Measurements from ENCODE around the gene CACNA1F. TPM values are rescaled to one million over a fixed set of nuclear protein-coding genes. Genes with fewer than 3 reads are reported as not detected.
A peak's percentile ranks its signal among the peaks of the same experiment; 100 is the strongest.

CACNA1F gene
- total RNA-seq, 1 experiment from 2014 or later = not detected

DNA sequence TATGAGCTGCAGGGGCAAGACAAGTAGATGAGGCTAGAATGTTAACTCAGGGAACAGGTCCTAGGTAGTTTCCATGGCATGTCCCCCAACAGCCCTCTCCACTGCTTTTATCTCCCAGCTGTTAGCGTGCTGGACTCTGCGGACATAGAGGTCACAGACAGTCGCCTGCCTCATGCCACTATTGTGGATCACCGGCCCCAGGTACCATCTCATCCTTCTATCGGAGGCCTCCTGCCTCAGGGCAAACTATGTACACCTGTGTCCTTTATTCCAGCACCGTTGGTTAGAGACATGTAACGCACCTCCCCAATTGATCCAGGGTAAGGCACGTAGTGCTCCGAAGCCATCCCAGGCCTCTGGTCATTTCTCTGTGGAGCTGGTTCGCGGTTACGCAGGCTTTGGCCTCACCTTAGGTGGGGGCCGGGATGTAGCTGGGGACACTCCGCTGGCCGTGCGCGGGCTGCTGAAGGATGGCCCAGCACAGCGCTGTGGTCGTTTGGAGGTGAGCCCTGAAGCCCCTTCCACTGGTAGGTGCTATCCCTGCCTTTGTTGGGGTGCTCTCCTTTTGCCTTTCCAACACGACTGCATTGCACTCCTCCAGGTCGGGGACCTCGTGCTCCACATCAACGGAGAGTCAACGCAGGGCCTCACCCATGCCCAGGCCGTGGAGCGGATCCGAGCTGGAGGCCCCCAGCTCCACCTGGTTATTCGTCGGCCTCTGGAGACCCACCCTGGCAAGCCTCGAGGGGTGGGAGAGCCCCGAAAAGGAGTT, 68.4 kb downstream of the CACNA1F start:
- TF ChIP-seq, protein P1, sequence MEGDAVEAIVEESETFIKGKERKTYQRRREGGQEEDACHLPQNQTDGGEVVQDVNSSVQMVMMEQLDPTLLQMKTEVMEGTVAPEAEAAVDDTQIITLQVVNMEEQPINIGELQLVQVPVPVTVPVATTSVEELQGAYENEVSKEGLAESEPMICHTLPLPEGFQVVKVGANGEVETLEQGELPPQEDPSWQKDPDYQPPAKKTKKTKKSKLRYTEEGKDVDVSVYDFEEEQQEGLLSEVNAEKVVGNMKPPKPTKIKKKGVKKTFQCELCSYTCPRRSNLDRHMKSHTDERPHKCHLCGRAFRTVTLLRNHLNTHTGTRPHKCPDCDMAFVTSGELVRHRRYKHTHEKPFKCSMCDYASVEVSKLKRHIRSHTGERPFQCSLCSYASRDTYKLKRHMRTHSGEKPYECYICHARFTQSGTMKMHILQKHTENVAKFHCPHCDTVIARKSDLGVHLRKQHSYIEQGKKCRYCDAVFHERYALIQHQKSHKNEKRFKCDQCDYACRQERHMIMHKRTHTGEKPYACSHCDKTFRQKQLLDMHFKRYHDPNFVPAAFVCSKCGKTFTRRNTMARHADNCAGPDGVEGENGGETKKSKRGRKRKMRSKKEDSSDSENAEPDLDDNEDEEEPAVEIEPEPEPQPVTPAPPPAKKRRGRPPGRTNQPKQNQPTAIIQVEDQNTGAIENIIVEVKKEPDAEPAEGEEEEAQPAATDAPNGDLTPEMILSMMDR (conservative IDR thresholded peaks at IDR 0.05; ENCODE audit: low read depth, low read length) = no peak
- TF ChIP-seq EZH2 (IDR thresholded peaks at IDR 0.05; ENCODE audit: borderline replicate concordance, low read depth, low read length, poor library complexity, severe bottlenecking) = no peak
- Histone ChIP-seq H3K27me3 (replicated peaks; ENCODE audit: insufficient read depth, low read depth, low read length, poor library complexity) (no peaks in the 10 kb centered on the region), H3K9me3 (ENCODE audit: low read depth, low read length, poor library complexity, severe bottlenecking) (no peaks in the 10 kb centered on the region), H3K36me3 (ENCODE audit: insufficient read depth, low read length, poor library complexity, severe bottlenecking) (no peaks in the 10 kb centered on the region), H3K4me3 (ENCODE audit: low read depth, low read length, poor library complexity, severe bottlenecking) (no peak overlapping the region), H3K4me1 (ENCODE audit: insufficient read depth, low read length, poor library complexity, severe bottlenecking) (peaks cover 6% of the 10 kb centered on the region), H3K27ac (ENCODE audit: low read depth, low read length, poor library complexity, severe bottlenecking) (no peak overlapping the region)
- POLR2A ChIA-PET (ENCODE audit: low non-redundant PET) = no interaction called here
- no peak for DNase-seq (ENCODE audit: low spot score)
- CTCF ChIA-PET = interaction anchor here (0.9 kb wide), 1 partner anchor 9 kb away, joined by 3 read pairs; no protein-coding TSS in a partner anchor
- intact Hi-C loops (cut with micrococcal nuclease; ENCODE audit: unreplicated experiment) = no loop called here
- no TSS peak for BruUV-seq (replicated peaks)

DNA sequence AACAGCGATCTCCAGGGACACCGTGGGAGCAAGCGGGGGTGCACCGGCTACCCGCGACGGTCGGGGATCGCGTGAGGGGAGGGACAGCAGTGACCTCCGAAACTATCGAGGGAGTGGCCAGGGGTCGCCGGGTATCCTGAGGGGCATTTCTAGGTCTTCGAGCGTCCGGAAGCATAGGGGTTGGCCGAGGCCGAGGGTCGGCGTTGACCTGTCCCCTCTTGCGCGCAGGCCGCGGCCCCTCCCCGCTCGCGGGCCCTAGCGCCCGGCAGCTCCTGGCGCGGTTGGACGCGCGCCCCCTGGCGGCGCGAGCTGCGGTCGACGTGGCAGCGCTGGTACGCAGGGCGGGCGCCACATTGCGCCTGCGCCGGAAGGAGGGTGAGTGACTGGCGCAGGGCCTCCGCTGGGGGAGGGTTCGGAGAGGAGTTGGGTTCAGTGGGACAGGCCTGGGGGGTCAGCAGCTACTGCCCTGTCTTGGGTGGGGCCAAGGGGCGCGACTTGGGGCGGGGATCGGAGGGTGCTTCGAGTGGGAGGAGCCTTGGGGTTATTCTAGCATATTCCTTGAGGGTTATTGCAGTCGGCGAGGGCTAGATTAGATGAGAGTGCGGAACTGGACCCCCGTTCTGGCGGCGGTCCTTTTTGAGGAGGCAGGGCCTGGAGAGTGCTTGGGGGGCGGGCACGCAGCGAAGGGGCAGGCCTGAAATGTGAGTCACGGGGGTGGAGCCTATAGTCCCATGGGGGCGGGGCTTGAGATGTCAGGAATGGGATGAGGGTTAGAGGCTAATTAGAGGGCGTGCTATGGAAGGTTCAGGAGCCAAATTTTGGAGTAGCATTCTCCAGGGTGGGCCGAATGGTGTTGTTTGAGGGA, 69.4 kb downstream of the CACNA1F start:
- H3K4me1 ChIP-seq (ENCODE audit: insufficient read depth, low read length, poor library complexity, severe bottlenecking) = peaks cover 6% of the 10 kb centered on the region
- no TSS peak for BruUV-seq (replicated peaks)
- no peaks in the 10 kb centered on the region for H3K27me3 ChIP-seq (replicated peaks; ENCODE audit: insufficient read depth, low read depth, low read length, poor library complexity)
- DNase-seq (ENCODE audit: low spot score) = peak; percentile 81
- peak overlapping the region; percentile 40 for H3K4me3 ChIP-seq (ENCODE audit: low read depth, low read length, poor library complexity, severe bottlenecking)
- no peak for TF ChIP-seq EZH2 (IDR thresholded peaks at IDR 0.05; ENCODE audit: borderline replicate concordance, low read depth, low read length, poor library complexity, severe bottlenecking)
- TF ChIP-seq, protein P1 (conservative IDR thresholded peaks at IDR 0.05; ENCODE audit: low read depth, low read length) = peak; percentile 58
- no peaks in the 10 kb centered on the region for H3K9me3 ChIP-seq (ENCODE audit: low read depth, low read length, poor library complexity, severe bottlenecking)
- peak overlapping the region; percentile 95 for H3K27ac ChIP-seq (ENCODE audit: low read depth, low read length, poor library complexity, severe bottlenecking)
- intact Hi-C loops (cut with micrococcal nuclease; ENCODE audit: unreplicated experiment) = no loop called here
- no peaks in the 10 kb centered on the region for H3K36me3 ChIP-seq (ENCODE audit: insufficient read depth, low read length, poor library complexity, severe bottlenecking)
- ChIA-PET CTCF (interaction anchor here (0.6 to 1.0 kb wide), 3 partner anchors 11 to 83 kb away, joined by 3 to 6 read pairs (median 4); no protein-coding TSS in a partner anchor), POLR2A (ENCODE audit: low non-redundant PET) (no interaction called here)

DNA sequence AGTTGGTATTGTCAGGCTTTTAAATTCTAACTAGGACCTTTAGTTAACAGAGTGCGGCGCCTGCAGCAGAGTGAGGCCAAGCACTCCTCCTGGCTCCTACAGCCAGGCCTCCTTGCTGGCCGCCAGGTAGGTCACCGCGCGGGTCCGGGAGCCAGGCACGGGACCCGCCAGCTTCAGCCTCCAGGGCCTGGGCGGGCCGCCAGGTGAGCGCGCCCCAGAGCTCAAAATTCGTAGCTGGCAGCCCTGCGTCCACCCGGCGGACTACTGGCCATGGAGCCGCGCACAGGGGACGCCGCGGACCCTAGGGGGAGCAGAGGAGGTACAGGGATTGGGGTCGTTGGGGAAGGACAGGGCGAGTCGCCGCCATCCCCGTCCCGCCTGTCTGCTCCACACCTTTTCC, 70.5 kb downstream of the CACNA1F start, which contains the start of gene MAGIX:
Gene MAGIX, plus strand, starts transcription at position 139 of the 400 bp plus-strand sequence. Its CDS starts 132 bp downstream, at position 271.
- Histone ChIP-seq H3K27ac (ENCODE audit: low read depth, low read length, poor library complexity, severe bottlenecking) (peak within 1 kb of the TSS; percentile 95), H3K27me3 (replicated peaks; ENCODE audit: insufficient read depth, low read depth, low read length, poor library complexity) (no peaks in the 10 kb centered on the region), H3K4me1 (ENCODE audit: insufficient read depth, low read length, poor library complexity, severe bottlenecking) (peaks cover 6% of the 10 kb centered on the region), H3K4me3 (ENCODE audit: low read depth, low read length, poor library complexity, severe bottlenecking) (peak within 1 kb of the TSS; percentile 40), H3K9me3 (ENCODE audit: low read depth, low read length, poor library complexity, severe bottlenecking) (no peaks in the 10 kb centered on the region), H3K36me3 (ENCODE audit: insufficient read depth, low read length, poor library complexity, severe bottlenecking) (no peaks in the 10 kb centered on the region)
- no peak for TF ChIP-seq EZH2 (IDR thresholded peaks at IDR 0.05; ENCODE audit: borderline replicate concordance, low read depth, low read length, poor library complexity, severe bottlenecking)
- TF ChIP-seq, protein P1 (conservative IDR thresholded peaks at IDR 0.05; ENCODE audit: low read depth, low read length) = no peak
- ChIA-PET CTCF (no interaction called here), POLR2A (ENCODE audit: low non-redundant PET) (no interaction called here)
- intact Hi-C loops (cut with micrococcal nuclease; ENCODE audit: unreplicated experiment) = no loop called here
- BruUV-seq (replicated peaks) = no TSS peak
- no peak for DNase-seq (ENCODE audit: low spot score)

Data from A673 (cell line).